Fibroblast of villous mesenchyme (primary cell): ENCODE results near the gene WLS. TPM values are rescaled to one million over a fixed set of nuclear protein-coding genes. Genes with fewer than 3 reads are reported as not detected.

Experiments
- DNase-seq: peaks from one replicate; pipeline ENCODE4 v3.0.0-alpha.2; 2010; ENCODE audit warnings: low read depth
- H3K4me3 ChIP-seq: 2 replicates; pipeline ENCODE4 v1.5.1; 2011; ENCODE audit warnings: low read depth, mild to moderate bottlenecking, low read length
- total RNA-seq: library from RNA; depleted of rRNA; stranded (reverse); fragments of >200 nt; gene quantifications from 2 replicates; pipeline ENCODE4 v1.2.3, GENCODE V29; 2012
- TF ChIP-seq, protein P1 (sequence below): IDR thresholded peaks from 2 replicates; pipeline ENCODE4 v1.5.1; 2012; ENCODE audit warnings: low read depth, mild to moderate bottlenecking, low read length; ENCODE audit not compliant: insufficient read depth

WLS gene
- total RNA-seq, 1 donor, result 66.1 TPM

DNA sequence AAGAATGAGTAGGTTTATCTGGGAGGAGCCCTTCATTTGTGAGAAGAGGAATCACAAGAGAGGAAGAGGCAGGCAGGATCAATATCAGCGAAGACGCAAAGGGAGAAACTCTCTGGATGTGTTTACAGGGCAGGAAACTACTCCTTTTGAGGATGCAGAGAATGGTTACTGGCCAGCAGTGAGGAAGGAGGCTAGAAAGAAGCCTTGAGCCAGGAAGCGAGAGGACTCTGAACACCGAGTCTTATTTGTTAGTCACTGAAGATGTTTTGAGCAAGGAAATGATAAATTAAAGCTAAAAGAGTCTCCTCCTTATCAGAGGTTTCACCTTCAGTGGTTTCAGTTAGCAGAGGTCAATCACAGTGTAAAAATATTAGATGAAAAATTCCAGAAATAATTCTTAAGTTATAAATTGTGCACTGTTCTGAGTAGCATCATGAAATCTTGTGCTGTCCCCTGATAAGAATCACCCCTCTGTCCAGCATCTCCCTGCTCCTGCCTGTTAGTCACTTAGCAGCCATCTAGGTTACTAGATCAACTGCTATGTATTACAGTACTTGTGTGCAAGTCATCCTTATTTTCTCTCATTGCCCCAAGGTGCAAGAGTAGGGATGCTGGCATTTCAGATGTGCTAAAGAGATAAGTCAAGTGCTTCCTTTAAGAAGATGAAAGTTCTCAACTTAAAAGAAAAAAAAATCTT is 43.5 kb downstream of the WLS start:
- DNase-seq, result peak; percentile 61
- TF ChIP-seq, protein P1, sequence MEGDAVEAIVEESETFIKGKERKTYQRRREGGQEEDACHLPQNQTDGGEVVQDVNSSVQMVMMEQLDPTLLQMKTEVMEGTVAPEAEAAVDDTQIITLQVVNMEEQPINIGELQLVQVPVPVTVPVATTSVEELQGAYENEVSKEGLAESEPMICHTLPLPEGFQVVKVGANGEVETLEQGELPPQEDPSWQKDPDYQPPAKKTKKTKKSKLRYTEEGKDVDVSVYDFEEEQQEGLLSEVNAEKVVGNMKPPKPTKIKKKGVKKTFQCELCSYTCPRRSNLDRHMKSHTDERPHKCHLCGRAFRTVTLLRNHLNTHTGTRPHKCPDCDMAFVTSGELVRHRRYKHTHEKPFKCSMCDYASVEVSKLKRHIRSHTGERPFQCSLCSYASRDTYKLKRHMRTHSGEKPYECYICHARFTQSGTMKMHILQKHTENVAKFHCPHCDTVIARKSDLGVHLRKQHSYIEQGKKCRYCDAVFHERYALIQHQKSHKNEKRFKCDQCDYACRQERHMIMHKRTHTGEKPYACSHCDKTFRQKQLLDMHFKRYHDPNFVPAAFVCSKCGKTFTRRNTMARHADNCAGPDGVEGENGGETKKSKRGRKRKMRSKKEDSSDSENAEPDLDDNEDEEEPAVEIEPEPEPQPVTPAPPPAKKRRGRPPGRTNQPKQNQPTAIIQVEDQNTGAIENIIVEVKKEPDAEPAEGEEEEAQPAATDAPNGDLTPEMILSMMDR, result no peak
- peak overlapping the region; percentile 31 for H3K4me3 ChIP-seq

DNA sequence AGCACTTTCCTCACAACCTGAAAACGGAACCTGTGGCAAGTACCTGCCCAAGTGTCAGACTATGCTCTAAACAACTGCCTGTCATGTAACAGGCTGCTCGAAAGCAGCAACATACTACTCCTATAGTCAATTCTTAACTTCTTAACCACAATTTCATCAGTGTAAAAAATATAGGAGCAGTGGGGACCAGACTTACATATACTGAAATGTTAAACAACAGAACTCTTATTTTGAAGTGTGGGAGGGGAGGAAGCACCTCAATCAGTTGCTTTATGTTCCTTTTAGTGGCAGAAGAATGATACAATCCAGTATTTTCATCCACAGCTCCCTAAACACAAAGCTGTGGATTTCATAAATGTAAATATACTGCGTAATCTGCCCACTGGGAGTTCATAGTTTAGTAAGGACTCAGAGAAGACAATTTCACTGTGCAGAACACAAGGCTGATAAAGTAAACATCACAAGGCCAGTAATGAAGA is 44.2 kb downstream of the WLS start:
- TF ChIP-seq, protein P1, result no peak
- DNase-seq, result peak; percentile 93

DNA sequence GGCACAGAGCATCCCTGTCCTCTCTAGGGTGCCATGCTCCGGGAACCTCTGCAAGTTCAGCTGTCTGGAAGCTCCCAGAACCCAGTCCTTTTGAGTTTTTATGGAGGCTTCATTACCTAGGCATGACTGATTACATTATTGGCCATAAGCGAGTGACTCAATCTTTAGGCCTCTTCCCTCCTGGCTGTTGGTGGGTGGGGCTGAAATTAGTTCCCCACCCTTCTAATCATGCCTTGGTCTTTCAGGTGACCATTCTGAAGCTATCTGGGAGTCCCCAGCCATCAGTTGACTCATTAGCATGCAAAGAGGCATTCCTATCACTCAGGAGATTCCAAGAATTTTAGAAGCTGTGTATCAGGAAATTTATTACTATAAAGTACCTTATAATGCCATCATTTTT is 46.6 kb downstream of the WLS start:
- DNase-seq, result no peak
- no peak overlapping the region for H3K4me3 ChIP-seq
- TF ChIP-seq, protein P1, result no peak

More for the DNA sequence above, 44.2 kb downstream of the WLS start:
- peak overlapping the region; percentile 31 for H3K4me3 ChIP-seq

DNA sequence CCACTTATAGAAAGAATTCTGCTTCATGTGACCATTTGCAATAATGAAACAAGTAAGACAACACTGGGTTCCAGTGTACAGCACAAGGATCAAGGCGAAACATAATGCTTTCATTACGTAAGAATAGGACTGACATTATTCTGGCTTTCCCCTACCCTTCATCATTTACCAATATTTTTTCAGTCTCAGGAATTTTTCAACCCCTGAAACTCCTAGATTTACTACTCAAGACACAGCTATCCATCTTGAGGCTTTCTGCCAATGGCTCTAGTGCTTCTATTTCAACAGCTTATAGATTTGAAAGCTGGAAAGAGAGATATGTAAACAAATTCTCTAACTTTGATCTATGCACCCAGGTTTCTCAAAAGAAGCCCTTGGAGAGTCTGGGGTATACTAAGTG is 48.4 kb downstream of the WLS start:
- no peak overlapping the region for H3K4me3 ChIP-seq
- DNase-seq, result no peak
- TF ChIP-seq, protein P1, result no peak

DNA sequence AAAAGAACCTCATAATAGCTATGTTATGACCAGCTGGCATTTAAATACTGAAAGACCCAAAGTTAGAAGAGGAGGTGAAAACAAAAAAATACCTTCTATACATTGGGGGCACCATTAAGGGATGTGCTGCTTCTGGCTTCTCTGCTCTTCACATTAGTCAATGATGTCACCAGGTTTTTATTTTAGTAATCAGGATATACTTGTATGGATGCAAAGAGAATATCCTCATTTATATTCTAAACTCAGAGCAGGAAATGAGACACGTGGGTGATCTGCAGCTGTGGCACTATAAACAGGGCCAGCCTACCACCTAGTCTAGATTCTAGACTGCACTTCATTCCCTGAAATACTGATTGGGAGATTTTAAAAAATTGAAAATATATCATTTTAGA is 51.2 kb downstream of the WLS start:
- TF ChIP-seq, protein P1, result no peak
- H3K4me3 ChIP-seq, result no peak overlapping the region
- no peak for DNase-seq

DNA sequence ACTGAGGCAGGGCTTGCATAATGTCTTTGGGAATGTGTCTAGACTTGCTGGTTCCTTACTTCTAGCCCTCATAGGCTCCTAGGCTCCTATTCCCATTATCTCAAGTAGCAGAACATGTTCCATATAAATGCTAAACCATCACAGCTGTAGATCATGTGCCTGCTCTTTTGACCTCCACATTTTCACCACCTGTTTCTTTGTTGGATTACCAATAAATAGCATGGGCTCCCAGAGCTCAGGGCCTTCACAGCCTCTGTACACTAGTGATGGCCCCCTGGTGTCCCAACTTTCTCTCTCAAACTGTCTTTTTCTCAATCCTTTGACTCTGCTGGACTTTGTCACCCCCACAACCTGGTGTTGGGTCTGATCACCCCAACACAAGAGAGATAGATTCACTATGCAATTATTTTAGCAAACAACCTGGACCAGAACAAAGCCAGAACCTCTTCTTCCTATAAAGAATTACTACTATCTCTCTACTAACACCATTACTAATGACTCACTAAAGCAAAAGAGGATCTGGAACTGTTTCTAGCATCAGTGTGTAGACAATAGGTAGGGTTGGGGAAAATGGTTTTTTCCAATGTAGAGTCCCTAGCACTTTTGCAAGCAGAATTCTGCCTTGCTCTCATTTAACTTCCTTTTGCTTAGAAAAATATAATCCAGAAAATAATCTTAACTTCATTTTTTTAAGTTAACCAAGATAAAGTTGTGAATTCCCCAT is 51.7 kb downstream of the WLS start:
- no peak for DNase-seq
- H3K4me3 ChIP-seq, result no peak overlapping the region
- TF ChIP-seq, protein P1, result no peak
